B cell (primary cell): ENCODE data around the gene AUTS2. TPM values are rescaled to one million over a fixed set of nuclear protein-coding genes. Genes with fewer than 3 reads are reported as not detected.

Experiments
- ATAC-seq: fragments of 200-7000 bp; cut with Tn5 transposase; one replicate; pipeline ENCODE4 v1.10.0; 2021; ENCODE audit warnings: low read depth, mild to moderate bottlenecking, moderate number of reproducible peaks, moderate library complexity
- CTCF ChIA-PET: fragments of 350-600 bp; sonication (Branson Sonifier 250); formaldehyde crosslinking; loops from one replicate; lab custom pipeline; 2021; ENCODE audit warnings: antibody characterized with exemption, inconsistent platforms; lab: Charles Lee
- POLR2A ChIA-PET: fragments of 350-600 bp; sonication (Branson Sonifier 250); formaldehyde crosslinking; loops from one replicate; lab custom pipeline; 2021; ENCODE audit warnings: antibody characterized with exemption; lab: Charles Lee
- DNase-seq: peaks from one replicate; pipeline ENCODE4 v3.0.0; 2013
- H2AFZ ChIP-seq: 2 replicates; pipeline ENCODE4 v1.6.1; 2012; ENCODE audit warnings: mild to moderate bottlenecking, low read depth, low read length; ENCODE audit not compliant: insufficient read depth, poor library complexity, severe bottlenecking
- H3K27ac ChIP-seq, 2 donors: 1 replicate in 1 of 2; 2 replicates in 1 of 2; pipeline ENCODE4 v1.5.1; 2012 to 2013; ENCODE audit warnings: low read length in 2 of 2, mild to moderate bottlenecking in 2 of 2, moderate library complexity in 1 of 2
- H3K27me3 ChIP-seq, 4 experiments: fragments of 200-600 bp in 1 of 4; sonication (generic) in 1 of 4; replicated peaks in 1 of 4; 1 replicate in 2 of 4; 2 replicates in 2 of 4; pipeline versions ENCODE4 v1.6.1 to v1.7.0; 2013 to 2016; ENCODE audit warnings: low read length in 3 of 4, mild to moderate bottlenecking in 2 of 4, mixed read lengths in 1 of 4, moderate library complexity in 1 of 4; ENCODE audit not compliant: insufficient read depth in 4 of 4, control insufficient read depth in 3 of 4; ENCODE audit errors: control extremely low read depth in 1 of 4
- H3K36me3 ChIP-seq, 2 experiments: replicated peaks in 1 of 2; 1 replicate in 1 of 2; 2 replicates in 1 of 2; pipeline versions ENCODE4 v1.6.1 to v1.7.1; 2013; ENCODE audit warnings: low read length in 1 of 2; ENCODE audit not compliant: insufficient read depth in 2 of 2, control insufficient read depth in 1 of 2; ENCODE audit errors: control extremely low read depth in 1 of 2, extremely low read depth in 1 of 2
- H3K4me1 ChIP-seq, 2 donors: fragments of 200-600 bp in 1 of 2; sonication (generic) in 1 of 2; 1 replicate in 1 of 2; 2 replicates in 1 of 2; pipeline versions ENCODE4 v1.5.1 to v1.6.1; 2013 to 2017; ENCODE audit warnings: low read length in 2 of 2; ENCODE audit not compliant: control insufficient read depth in 2 of 2, insufficient read depth in 2 of 2
- H3K4me2 ChIP-seq: replicated peaks from 2 replicates; pipeline ENCODE3; 2012; ENCODE audit warnings: mild to moderate bottlenecking, low read depth, low read length; ENCODE audit not compliant: poor library complexity, severe bottlenecking
- H3K4me3 ChIP-seq, 5 experiments: fragments of 200-600 bp in 1 of 5; sonication (generic) in 1 of 5; 1 replicate in 3 of 5; 2 replicates in 2 of 5; pipeline versions ENCODE4 v1.5.1 to v1.7.0; 2011 to 2016; ENCODE audit warnings: low read length in 4 of 5, mild to moderate bottlenecking in 4 of 5, low read depth in 2 of 5, control low read depth in 1 of 5, moderate library complexity in 1 of 5; ENCODE audit not compliant: insufficient read depth in 1 of 5; ENCODE audit errors: control extremely low read depth in 1 of 5, extremely low read depth in 1 of 5
- H3K79me2 ChIP-seq: fragments of 200-600 bp; sonication (generic); one replicate; pipeline ENCODE4 v1.6.0; 2016; ENCODE audit warnings: low read length; ENCODE audit not compliant: control insufficient read depth, insufficient read depth
- H3K9ac ChIP-seq: fragments of 200-600 bp; sonication (generic); 2 replicates; pipeline ENCODE4 v1.6.1; 2017; ENCODE audit warnings: mild to moderate bottlenecking, low read length, moderate library complexity
- H3K9me3 ChIP-seq, 3 donors: one replicate each; pipeline versions ENCODE4 v1.6.1 to v1.7.1; 2013; ENCODE audit warnings: low read length in 2 of 3; ENCODE audit not compliant: control insufficient read depth in 2 of 3, insufficient read depth in 1 of 3; ENCODE audit errors: control extremely low read depth in 1 of 3
- H4K20me1 ChIP-seq: 2 replicates; pipeline ENCODE4 v1.6.0; 2012; ENCODE audit warnings: mild to moderate bottlenecking, low read length; ENCODE audit not compliant: insufficient read depth, control insufficient read depth, poor library complexity, severe bottlenecking
- H3K27ac Mint-ChIP-seq: one replicate; pipeline ENCODE4 v1.8.0; 2021; ENCODE audit warnings: mixed read lengths
- H3K27me3 Mint-ChIP-seq: one replicate; pipeline ENCODE4 v1.8.0; 2021; ENCODE audit warnings: mixed read lengths
- H3K4me1 Mint-ChIP-seq: one replicate; pipeline ENCODE4 v1.8.0; 2021; ENCODE audit warnings: mixed read lengths
- H3K4me3 Mint-ChIP-seq: one replicate; pipeline ENCODE4 v1.8.0; 2021; ENCODE audit warnings: mixed read lengths
- H3K9me3 Mint-ChIP-seq: one replicate; pipeline ENCODE4 v1.8.0; 2022; ENCODE audit warnings: mixed read lengths; ENCODE audit not compliant: insufficient read depth
- EZH2 ChIP-seq: IDR thresholded peaks from 2 replicates; pipeline ENCODE4 v1.6.1; 2012; ENCODE audit warnings: borderline replicate concordance, low read depth, mild to moderate bottlenecking, moderate library complexity, low read length; ENCODE audit not compliant: insufficient read depth, poor library complexity, severe bottlenecking
- WGBS: methylation state at CpG from one replicate; pipeline ENCODE4 v1.1.5; 2013; ENCODE audit warnings: missing lambda C conversion rate; ENCODE audit not compliant: insufficient coverage; 5-methylcytosine and 5-hydroxymethylcytosine counted together
- intact Hi-C: fragments of 100-400 bp; cut with micrococcal nuclease; formaldehyde crosslinking; loops from one replicate; pipeline ENCODE4 v1.10.0; 2022
- polyA plus RNA-seq: library from polyadenylated mRNA; depleted of rRNA; stranded (reverse); fragments of >200 nt; gene quantifications from 2 replicates; pipeline ENCODE4 v1.2.3, GENCODE V29; 2012
- total RNA-seq, 2 donors: library from RNA; stranded (reverse); fragments of 120-200 nt in 1 of 2; gene quantifications; 1 replicate in 1 of 2; 2 replicates in 1 of 2; pipeline versions ENCODE4 v1.2.3 to v1.2.4, GENCODE V29; 2013 to 2022
- TF ChIP-seq, protein P1 (sequence below): fragments of 200-600 bp; IDR thresholded peaks from one replicate; pipeline ENCODE4 v1.8.0; 2022; ENCODE audit warnings: antibody characterized with exemption, mild to moderate bottlenecking

AUTS2 gene
- total and polyA plus RNA-seq, 2 donors (not counting 1 experiment from before 2014, with no cell fraction given), result 22.3 to 35.0 TPM

DNA sequence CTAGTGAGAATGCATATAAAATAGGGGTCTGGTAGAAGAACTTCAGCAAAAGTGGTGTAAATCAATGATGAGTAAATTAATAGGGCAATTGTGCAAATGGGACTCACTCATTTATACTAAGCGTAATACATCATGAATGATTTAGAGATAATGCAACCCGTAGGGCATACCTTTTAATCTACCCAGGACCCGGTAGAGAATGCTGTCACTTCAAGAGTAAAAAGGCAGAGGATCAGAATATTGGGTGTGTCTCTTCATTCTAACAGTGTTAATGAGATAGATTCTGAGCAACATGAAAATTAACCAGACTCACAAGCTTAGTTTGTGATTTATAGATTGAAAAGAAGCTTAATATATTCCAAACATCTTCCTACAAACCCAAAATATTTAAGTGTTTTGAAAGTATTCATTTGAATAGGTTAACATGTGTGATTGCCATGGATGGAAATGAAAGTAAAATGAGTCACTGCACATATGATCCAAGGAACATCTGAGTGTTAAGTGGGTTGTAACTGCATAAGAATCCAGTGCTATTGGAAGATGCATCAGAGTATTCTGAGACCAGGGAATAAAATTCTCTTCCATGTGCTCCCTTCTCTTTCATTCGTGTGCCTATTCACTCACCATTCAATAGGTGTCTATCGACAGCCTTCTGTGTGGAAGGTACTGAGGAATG lies 690.6 kb downstream of the AUTS2 start:
- no peaks in the 10 kb centered on the region for H3K4me1 ChIP-seq
- intact Hi-C loops, result no loop called here
- no peak overlapping the region for H3K4me2 ChIP-seq
- H2AFZ ChIP-seq, result no peak overlapping the region
- CTCF ChIA-PET, result no interaction called here
- H3K9me3 ChIP-seq, result no peaks in the 10 kb centered on the region
- no peak overlapping the region for H3K9ac ChIP-seq
- H3K4me3 ChIP-seq, result no peak overlapping the region
- POLR2A ChIA-PET, result no interaction called here
- H3K27me3 ChIP-seq, result no peaks in the 10 kb centered on the region
- H3K4me1 Mint-ChIP-seq, result no peaks in the 10 kb centered on the region
- no peaks in the 10 kb centered on the region for H3K79me2 ChIP-seq
- no peak overlapping the region for H3K27ac ChIP-seq
- no peaks in the 10 kb centered on the region for H3K36me3 ChIP-seq
- DNase-seq (no peak), ATAC-seq (no peak)
- no peaks in the 10 kb centered on the region for H3K9me3 Mint-ChIP-seq
- TF ChIP-seq, protein P1, sequence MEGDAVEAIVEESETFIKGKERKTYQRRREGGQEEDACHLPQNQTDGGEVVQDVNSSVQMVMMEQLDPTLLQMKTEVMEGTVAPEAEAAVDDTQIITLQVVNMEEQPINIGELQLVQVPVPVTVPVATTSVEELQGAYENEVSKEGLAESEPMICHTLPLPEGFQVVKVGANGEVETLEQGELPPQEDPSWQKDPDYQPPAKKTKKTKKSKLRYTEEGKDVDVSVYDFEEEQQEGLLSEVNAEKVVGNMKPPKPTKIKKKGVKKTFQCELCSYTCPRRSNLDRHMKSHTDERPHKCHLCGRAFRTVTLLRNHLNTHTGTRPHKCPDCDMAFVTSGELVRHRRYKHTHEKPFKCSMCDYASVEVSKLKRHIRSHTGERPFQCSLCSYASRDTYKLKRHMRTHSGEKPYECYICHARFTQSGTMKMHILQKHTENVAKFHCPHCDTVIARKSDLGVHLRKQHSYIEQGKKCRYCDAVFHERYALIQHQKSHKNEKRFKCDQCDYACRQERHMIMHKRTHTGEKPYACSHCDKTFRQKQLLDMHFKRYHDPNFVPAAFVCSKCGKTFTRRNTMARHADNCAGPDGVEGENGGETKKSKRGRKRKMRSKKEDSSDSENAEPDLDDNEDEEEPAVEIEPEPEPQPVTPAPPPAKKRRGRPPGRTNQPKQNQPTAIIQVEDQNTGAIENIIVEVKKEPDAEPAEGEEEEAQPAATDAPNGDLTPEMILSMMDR, result no peak
- TF ChIP-seq EZH2, result no peak
- H3K4me3 Mint-ChIP-seq, result no peak overlapping the region
- H3K27me3 Mint-ChIP-seq, result no peaks in the 10 kb centered on the region
- no peak overlapping the region for H3K27ac Mint-ChIP-seq
- H4K20me1 ChIP-seq, result no peaks in the 10 kb centered on the region
- WGBS, result no CpG with 5 or more reads among the region's 5 CpGs

DNA sequence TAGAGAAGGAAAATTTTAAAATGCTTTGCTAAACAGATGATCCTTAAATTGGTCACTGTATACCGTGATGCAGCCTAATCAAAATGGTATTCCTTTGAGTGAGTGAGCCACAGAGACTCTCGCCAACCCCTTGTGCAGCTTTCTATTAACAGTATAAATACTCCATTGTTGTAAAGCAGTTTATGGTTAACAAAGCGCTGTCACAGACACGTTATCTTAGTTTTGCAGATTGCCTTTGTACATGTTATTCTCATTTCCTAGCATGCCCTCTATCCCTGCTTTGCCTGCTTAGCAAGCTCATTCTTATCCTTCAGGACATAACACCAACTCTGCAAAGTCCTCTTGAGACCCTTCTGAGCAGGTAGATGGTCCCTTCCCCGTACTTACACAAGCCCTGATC lies 694.4 kb downstream of the AUTS2 start:
- Histone ChIP-seq H3K4me1 (no peaks in the 10 kb centered on the region), H3K27me3 (no peaks in the 10 kb centered on the region), H3K36me3 (no peaks in the 10 kb centered on the region), H2AFZ (no peak overlapping the region), H3K9ac (no peak overlapping the region), H3K4me2 (no peak overlapping the region), H3K79me2 (no peaks in the 10 kb centered on the region), H3K4me3 (no peak overlapping the region), H3K27ac (no peak overlapping the region), H4K20me1 (no peaks in the 10 kb centered on the region), H3K9me3 (no peaks in the 10 kb centered on the region)
- intact Hi-C loops, result no loop called here
- 88% methylated on average over 3 of the region's 5 CpGs for WGBS
- Mint-ChIP-seq H3K4me1 (no peaks in the 10 kb centered on the region), H3K27me3 (no peaks in the 10 kb centered on the region), H3K4me3 (no peak overlapping the region), H3K27ac (no peak overlapping the region), H3K9me3 (no peaks in the 10 kb centered on the region)
- CTCF ChIA-PET, result no interaction called here
- POLR2A ChIA-PET, result no interaction called here
- no peak for ATAC-seq
- no peak for TF ChIP-seq EZH2
- TF ChIP-seq, protein P1, result no peak
- no peak for DNase-seq
